GM19397 (cell line): ENCODE measurements around the gene NOXA1.

Experiments
- ATAC-seq: cut with Tn5 transposase; IDR thresholded peaks from one replicate; pipeline ENCODE4 v1.9.1; 2021; ENCODE audit warnings: mild to moderate bottlenecking, moderate library complexity; ENCODE audit not compliant: unreplicated experiment

Gene NOXA1

DNA sequence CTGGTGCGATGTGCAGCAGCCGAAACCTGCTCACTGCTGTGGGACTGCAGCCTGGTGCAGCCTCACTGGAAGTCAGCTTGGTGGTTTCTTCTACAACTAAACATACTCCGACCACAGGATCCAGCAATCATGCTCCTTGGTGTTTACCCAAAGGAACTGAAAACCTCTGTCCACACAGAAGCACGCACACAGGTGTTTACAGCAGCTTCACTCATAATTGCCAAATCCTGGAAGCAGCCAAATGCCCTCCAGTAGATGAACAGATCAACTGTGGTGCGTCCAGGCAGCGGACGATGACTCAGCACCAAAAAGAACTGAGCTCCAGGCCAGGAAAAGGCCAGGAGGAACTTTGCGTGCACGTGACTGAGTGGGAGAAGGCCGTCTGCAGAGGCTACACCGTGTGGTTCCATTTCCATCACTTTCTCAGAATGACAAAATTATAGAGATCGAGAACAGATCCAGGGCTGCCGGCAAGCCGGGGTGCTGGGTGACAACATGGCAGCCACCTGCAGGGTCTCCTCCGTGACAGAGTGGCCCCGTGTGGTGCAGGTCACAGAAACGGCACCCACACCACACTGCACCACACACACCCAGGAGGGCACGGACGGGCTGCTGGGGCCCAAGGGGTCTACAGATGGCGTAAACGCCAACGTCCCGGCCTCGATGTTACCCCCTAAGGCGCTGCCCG, 59.0 kb downstream of the NOXA1 start:
- ATAC-seq: no peak
